HepG2 (cell line): ENCODE measurements around the gene CD69. TPM values are rescaled to one million over a fixed set of nuclear protein-coding genes. Genes with fewer than 3 reads are reported as not detected.

Experiments
- ATAC-seq: fragments of 200-7000 bp; cut with Tn5 transposase; 3 replicates; pipeline ENCODE4 v1.9.1; 2020; ENCODE audit warnings: mild to moderate bottlenecking, moderate library complexity
- BruUV-seq: library from RNA; stranded (reverse); fragments of 400-500 nt; replicated peaks from 2 replicates; lab custom pipeline; 2021; lab: Mats Ljungman, UMichigan
- CTCF ChIA-PET: fragments of 300-600 bp; formaldehyde crosslinking; extraction: SDS; loops from one replicate; lab custom pipeline; 2021; ENCODE audit warnings: low total read pairs, inconsistent platforms, low intra/inter-chr PET ratio; lab: Yijun Ruan, JAX
- POLR2A ChIA-PET: fragments of 350-600 bp; sonication (Branson Sonifier 250); formaldehyde crosslinking; loops from one replicate; lab custom pipeline; 2020; ENCODE audit warnings: antibody characterized with exemption, inconsistent platforms; lab: Yijun Ruan, JAX
- DNase-seq: peaks from one replicate; pipeline ENCODE4 v3.0.0-alpha.2; 2015; ENCODE audit warnings: low spot score
- FAIRE-seq: peaks from 3 replicates; lab custom pipeline; 2011; peaks lifted over from hg19 to GRCh38; lab: Jason Lieb, UNC
- H2AFZ ChIP-seq: one replicate; pipeline ENCODE4 v1.6.1; 2011; ENCODE audit warnings: low read length, inconsistent platforms
- H3K27ac ChIP-seq: fragments of 300-600 bp; 3 replicates; pipeline ENCODE4 v1.8.0; 2011; ENCODE audit warnings: mixed run types, mild to moderate bottlenecking, mixed read lengths, low read length, inconsistent platforms; ENCODE audit not compliant: insufficient read depth; ENCODE audit errors: extremely low read length
- H3K27me3 ChIP-seq, 2 experiments: fragments of 200-600 bp in 1 of 2; 2 replicates in 1 of 2; 3 replicates in 1 of 2; pipeline versions ENCODE4 v1.6.0 to v1.8.0; 2011; ENCODE audit warnings: low read length in 2 of 2, mild to moderate bottlenecking in 2 of 2, moderate library complexity in 2 of 2, inconsistent platforms in 1 of 2; ENCODE audit not compliant: insufficient read depth in 2 of 2, control insufficient read depth in 1 of 2
- H3K36me3 ChIP-seq, 2 experiments: fragments of 200-600 bp in 1 of 2; replicated peaks in 1 of 2; 2 replicates in 1 of 2; 3 replicates in 1 of 2; pipeline versions ENCODE4 v1.5.1 to v1.8.0; 2011; ENCODE audit warnings: low read length in 2 of 2, inconsistent platforms in 1 of 2; ENCODE audit not compliant: insufficient read depth in 2 of 2, control insufficient read depth in 1 of 2
- H3K4me1 ChIP-seq: 2 replicates; pipeline ENCODE4 v1.5.1; 2012; ENCODE audit warnings: low read length, inconsistent platforms; ENCODE audit not compliant: insufficient read depth
- H3K4me2 ChIP-seq: 2 replicates; pipeline ENCODE4 v1.6.0; 2011; ENCODE audit warnings: low read depth, low read length, inconsistent platforms
- H3K4me3 ChIP-seq, 3 experiments: fragments of 200-600 bp in 1 of 3; sonication (generic), shearing (Covaris generic) in 1 of 3; replicated peaks in 1 of 3; 2 replicates each; pipeline ENCODE4 v1.5.1; 2011 to 2016; ENCODE audit warnings: low read length in 3 of 3, inconsistent platforms in 2 of 3, low read depth in 2 of 3, mild to moderate bottlenecking in 2 of 3, control low read depth in 1 of 3, mixed read lengths in 1 of 3; ENCODE audit not compliant: insufficient read depth in 1 of 3
- H3K79me2 ChIP-seq: one replicate; pipeline ENCODE4 v1.6.1; 2011; ENCODE audit warnings: low read length, inconsistent platforms; ENCODE audit not compliant: insufficient read depth
- H3K9ac ChIP-seq: 2 replicates; pipeline ENCODE4 v1.6.0; 2011; ENCODE audit warnings: mild to moderate bottlenecking, low read depth, low read length, inconsistent platforms; ENCODE audit not compliant: insufficient read depth
- H3K9me3 ChIP-seq: 2 replicates; pipeline ENCODE4 v1.5.1; 2012; ENCODE audit warnings: mild to moderate bottlenecking, low read length
- H4K20me1 ChIP-seq: 2 replicates; pipeline ENCODE4 v1.6.0; 2011; ENCODE audit warnings: inconsistent platforms, mild to moderate bottlenecking, low read length, moderate library complexity; ENCODE audit not compliant: insufficient read depth
- CTCF ChIP-seq: sonication (generic); formaldehyde crosslinking; IDR thresholded peaks from 2 replicates; pipeline ENCODE4 v1.5.0; 2020; ENCODE audit warnings: mild to moderate bottlenecking, missing genetic modification reagents, moderate library complexity
- PHF5A ChIP-seq: IDR thresholded peaks from one replicate; pipeline ENCODE4 v1.6.1; 2018; ENCODE audit warnings: low read depth, missing genetic modification reagents; ENCODE audit not compliant: unreplicated experiment
- SMC3 ChIP-seq: IDR thresholded peaks from 2 replicates; pipeline ENCODE4 v1.6.1; 2011; ENCODE audit warnings: low read length, improper control_type of control experiment
- STAG1 ChIP-seq: sonication (generic); formaldehyde crosslinking; IDR thresholded peaks from 2 replicates; pipeline ENCODE4 v1.4.0; 2020; ENCODE audit warnings: missing genetic modification reagents
- TEAD3 ChIP-seq: optimal IDR thresholded peaks from 2 replicates; pipeline ENCODE3; 2016; ENCODE audit warnings: borderline replicate concordance
- ZBTB2 ChIP-seq: sonication (generic); formaldehyde crosslinking; IDR thresholded peaks from 2 replicates; pipeline ENCODE4 v1.8.0; 2022; ENCODE audit warnings: low read depth, missing genetic modification reagents
- ZNF496 ChIP-seq: sonication (generic); formaldehyde crosslinking; IDR thresholded peaks from 2 replicates; pipeline ENCODE4 v1.8.1; 2023; ENCODE audit warnings: mild to moderate bottlenecking, moderate library complexity, missing genetic modification reagents; ENCODE audit not compliant: insufficient replicate concordance
- WGBS: methylation state at CpG from one replicate; pipeline ENCODE4 v1.1.6; 2017; ENCODE audit warnings: low lambda C conversion rate; 5-methylcytosine and 5-hydroxymethylcytosine counted together
- in situ Hi-C: cut with HindIII; loops from 2 replicates; pipeline ENCODE4 v1.10.0; 2017; ENCODE audit warnings: low pct_unique_long_range_greater_than_20kb; ENCODE audit not compliant: extremely low pct_ligation_motif_present
- intact Hi-C: fragments of 100-400 bp; cut with micrococcal nuclease; formaldehyde crosslinking; loops from one replicate; pipeline ENCODE4 v1.10.0; 2022; ENCODE audit not compliant: unreplicated experiment
- polyA plus RNA-seq, 8 experiments: library from polyadenylated mRNA; depleted of rRNA in 3 of 8; stranded (reverse) in 7 of 8; unstranded in 1 of 8; fragments of >200 nt; fragmentation: Illumina TruSeq in 4 of 8; extraction: Trizol in 4 of 8; gene quantifications; 2 replicates each; pipeline versions ENCODE4 v1.2.1 to v1.2.3, GENCODE V29; 2011 to 2016; ENCODE audit warnings: low read depth in 4 of 8, missing spikeins in 1 of 8, mixed read lengths in 1 of 8; ENCODE audit not compliant: insufficient read depth in 1 of 8
- total RNA-seq, 5 experiments: library from RNA; depleted of rRNA; stranded (reverse); fragments of >200 nt; fragmentation: Illumina TruSeq; extraction: Trizol; gene quantifications; 2 replicates each; pipeline ENCODE4 v1.2.3, GENCODE V29; 2016; ENCODE audit warnings: low read depth in 1 of 5

Gene CD69
- total and polyA plus RNA-seq, 2 of the 13 experiments (the other 11 are each of a cell fraction or from before 2014, with no cell fraction given) = not detected

GRCh38 chr12:9797722-9798619 lies 37.3 kb upstream of the CD69 start:
- FAIRE-seq (peak; percentile 79), ATAC-seq (peak; percentile 96), DNase-seq (peak; percentile 41)
- H4K20me1 ChIP-seq = no peaks in the 10 kb centered on the region
- no peaks in the 10 kb centered on the region for H3K4me1 ChIP-seq
- H3K79me2 ChIP-seq = no peaks in the 10 kb centered on the region
- in situ Hi-C loops = no loop called here
- TF ChIP-seq PHF5A (no peak), STAG1 (CRISPR knock-in tag) (peak; percentile 62), CTCF (CRISPR knock-in tag) (peak; percentile 73), ZBTB2 (CRISPR knock-in tag) (no peak), ZNF496 (no peak), TEAD3 (CRISPR knock-in tag) (peak; percentile 76), SMC3 (peak; percentile 41; the same call in 1 of the 2 replicates)
- H3K36me3 ChIP-seq = no peaks in the 10 kb centered on the region
- ChIA-PET POLR2A (no interaction called here), CTCF (interaction anchor here (1.3 to 1.9 kb wide), 2 partner anchors 47 to 49 kb away, joined by 5 to 10 read pairs; no protein-coding TSS in a partner anchor)
- H3K9me3 ChIP-seq = no peaks in the 10 kb centered on the region
- no peak overlapping the region for H3K4me2 ChIP-seq
- H3K27ac ChIP-seq = no peak overlapping the region
- 27% methylated on average over 7 of the region's 7 CpGs for WGBS
- H3K27me3 ChIP-seq = 0 out of 5 replicates have a peak, but pooled peaks cover 0 to 6% of the 10 kb centered on the region in 2 experiments
- no peak overlapping the region for H3K4me3 ChIP-seq
- BruUV-seq = no TSS peak
- no peak overlapping the region for H3K9ac ChIP-seq
- H2AFZ ChIP-seq = no peak overlapping the region
- intact Hi-C loops = loop anchor here (1.0 kb wide), 1 partner anchor 48 kb away; no protein-coding TSS in a partner anchor
